SK-N-MC (cell line): ENCODE measurements around the gene DGKI.

Experiments
- EZH2 ChIP-seq: fragments of 200-600 bp; sonication (generic); IDR thresholded peaks from one replicate; pipeline ENCODE4 v1.6.1; 2017; ENCODE audit warnings: antibody characterized with exemption
- FOXP2 ChIP-seq: optimal IDR thresholded peaks from 2 replicates; pipeline ENCODE3; 2011; ENCODE audit warnings: mild to moderate bottlenecking, moderate library complexity; ENCODE audit not compliant: insufficient read depth; ENCODE audit errors: extremely low read length, control extremely low read depth
- POLR2AphosphoS5 ChIP-seq: IDR thresholded peaks from 2 replicates; pipeline ENCODE4 v1.6.1; 2012; ENCODE audit warnings: mild to moderate bottlenecking, low read depth, low read length, borderline replicate concordance

DNA sequence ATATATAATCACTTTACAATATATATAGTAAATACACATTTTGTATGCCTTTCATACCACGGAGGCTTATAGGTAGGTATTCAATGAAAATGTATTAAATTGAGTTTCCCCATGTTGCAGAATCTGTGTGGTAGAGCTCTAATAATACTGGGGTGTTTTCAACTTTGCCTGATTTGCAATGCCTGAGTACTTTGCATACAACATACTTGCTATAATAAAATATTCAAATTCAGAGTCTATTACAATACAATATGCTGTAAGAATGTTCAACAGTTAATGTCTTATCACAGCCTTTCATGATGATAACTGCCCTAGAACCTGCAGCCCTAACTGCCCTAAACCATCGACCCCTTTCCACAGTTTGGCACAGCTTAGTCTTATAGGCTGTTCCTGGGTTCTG is 114.6 kb downstream of the DGKI start:
- TF ChIP-seq EZH2 = no peak
- TF ChIP-seq POLR2AphosphoS5 = no peak
- TF ChIP-seq FOXP2 = no peak
